ENCODE data around the gene FOXR2.

DNA sequence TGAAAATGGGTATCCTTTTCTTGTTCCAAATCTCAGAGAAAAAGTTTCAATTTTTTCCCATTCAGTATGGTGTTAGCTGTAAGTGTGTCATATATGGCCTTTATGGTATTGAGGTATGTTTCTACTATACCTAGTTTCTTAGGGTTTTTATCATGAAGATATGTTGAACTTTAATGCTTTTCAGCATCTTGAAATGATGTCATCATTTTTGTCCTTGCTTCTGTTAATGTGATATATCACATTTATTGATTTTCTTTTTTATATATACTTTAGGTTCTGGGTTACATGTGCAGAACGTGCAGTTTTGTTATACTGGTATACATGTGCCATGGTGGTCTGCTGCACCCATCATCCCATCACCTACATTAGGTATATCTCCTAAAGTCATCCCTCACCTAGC lies 44.9 kb downstream of the FOXR2 start:
- TF ChIP-seq, protein P1, sequence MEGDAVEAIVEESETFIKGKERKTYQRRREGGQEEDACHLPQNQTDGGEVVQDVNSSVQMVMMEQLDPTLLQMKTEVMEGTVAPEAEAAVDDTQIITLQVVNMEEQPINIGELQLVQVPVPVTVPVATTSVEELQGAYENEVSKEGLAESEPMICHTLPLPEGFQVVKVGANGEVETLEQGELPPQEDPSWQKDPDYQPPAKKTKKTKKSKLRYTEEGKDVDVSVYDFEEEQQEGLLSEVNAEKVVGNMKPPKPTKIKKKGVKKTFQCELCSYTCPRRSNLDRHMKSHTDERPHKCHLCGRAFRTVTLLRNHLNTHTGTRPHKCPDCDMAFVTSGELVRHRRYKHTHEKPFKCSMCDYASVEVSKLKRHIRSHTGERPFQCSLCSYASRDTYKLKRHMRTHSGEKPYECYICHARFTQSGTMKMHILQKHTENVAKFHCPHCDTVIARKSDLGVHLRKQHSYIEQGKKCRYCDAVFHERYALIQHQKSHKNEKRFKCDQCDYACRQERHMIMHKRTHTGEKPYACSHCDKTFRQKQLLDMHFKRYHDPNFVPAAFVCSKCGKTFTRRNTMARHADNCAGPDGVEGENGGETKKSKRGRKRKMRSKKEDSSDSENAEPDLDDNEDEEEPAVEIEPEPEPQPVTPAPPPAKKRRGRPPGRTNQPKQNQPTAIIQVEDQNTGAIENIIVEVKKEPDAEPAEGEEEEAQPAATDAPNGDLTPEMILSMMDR (IDR thresholded peaks at IDR 0.05), result no peak
- TF ChIP-seq POLR2A (IDR thresholded peaks at IDR 0.05), result no peak
